Measurements from ENCODE around the gene URI1.

- TF ChIP-seq EZH2 (IDR thresholded peaks at IDR 0.05; ENCODE audit: borderline replicate concordance, low read length), result no peak
- TF ChIP-seq CTCF (IDR thresholded peaks at IDR 0.05; ENCODE audit: low read length), result no peak
Measured at GRCh38 chr19:29917911-29918310, 24.1 kb upstream of the URI1 start.
